ENCODE results near the gene LGR5.

Gene LGR5

DNA sequence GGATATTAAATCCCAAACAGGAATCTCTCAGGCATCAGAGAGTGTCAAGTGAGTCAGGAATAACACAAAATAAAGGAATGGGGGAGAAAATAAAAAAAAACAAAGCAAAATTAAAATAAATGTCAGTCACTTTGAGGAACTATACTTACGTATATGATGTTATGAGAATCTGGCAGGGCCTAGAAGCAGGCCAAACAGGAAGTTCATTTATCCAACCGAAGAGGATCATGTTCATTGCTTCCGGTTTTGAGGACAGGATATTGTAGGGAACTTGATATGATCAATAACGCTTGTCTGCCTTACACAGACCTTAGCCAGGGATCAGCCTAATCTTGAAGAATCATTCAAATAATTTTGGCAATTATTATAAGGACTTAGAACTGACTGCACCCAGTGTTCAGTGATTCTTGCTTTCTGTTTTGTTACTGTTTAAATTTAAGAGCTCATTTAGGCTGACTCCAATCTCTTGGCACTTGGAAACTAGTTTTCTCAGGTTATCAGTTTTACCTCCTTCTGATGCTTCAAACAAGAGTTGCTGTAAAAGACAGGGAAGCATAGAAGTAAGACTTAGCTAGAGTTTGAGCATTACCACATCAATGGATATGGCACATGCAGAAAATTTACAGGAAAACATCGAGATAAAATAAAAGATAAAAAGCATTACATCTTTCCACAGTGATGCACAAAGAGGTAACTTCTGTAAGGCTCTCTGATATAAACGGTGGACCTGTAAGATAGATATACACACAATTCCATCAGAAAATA is 170.6 kb downstream of the LGR5 start:
- peak in 1 of 2 experiments; percentile 27 for DNase-seq (ENCODE audit: low read depth in 1 of 2, low spot score in 1 of 2)
- peak overlapping the region; percentile 17 for H3K27ac ChIP-seq (replicated peaks)
- TF ChIP-seq, protein P1, sequence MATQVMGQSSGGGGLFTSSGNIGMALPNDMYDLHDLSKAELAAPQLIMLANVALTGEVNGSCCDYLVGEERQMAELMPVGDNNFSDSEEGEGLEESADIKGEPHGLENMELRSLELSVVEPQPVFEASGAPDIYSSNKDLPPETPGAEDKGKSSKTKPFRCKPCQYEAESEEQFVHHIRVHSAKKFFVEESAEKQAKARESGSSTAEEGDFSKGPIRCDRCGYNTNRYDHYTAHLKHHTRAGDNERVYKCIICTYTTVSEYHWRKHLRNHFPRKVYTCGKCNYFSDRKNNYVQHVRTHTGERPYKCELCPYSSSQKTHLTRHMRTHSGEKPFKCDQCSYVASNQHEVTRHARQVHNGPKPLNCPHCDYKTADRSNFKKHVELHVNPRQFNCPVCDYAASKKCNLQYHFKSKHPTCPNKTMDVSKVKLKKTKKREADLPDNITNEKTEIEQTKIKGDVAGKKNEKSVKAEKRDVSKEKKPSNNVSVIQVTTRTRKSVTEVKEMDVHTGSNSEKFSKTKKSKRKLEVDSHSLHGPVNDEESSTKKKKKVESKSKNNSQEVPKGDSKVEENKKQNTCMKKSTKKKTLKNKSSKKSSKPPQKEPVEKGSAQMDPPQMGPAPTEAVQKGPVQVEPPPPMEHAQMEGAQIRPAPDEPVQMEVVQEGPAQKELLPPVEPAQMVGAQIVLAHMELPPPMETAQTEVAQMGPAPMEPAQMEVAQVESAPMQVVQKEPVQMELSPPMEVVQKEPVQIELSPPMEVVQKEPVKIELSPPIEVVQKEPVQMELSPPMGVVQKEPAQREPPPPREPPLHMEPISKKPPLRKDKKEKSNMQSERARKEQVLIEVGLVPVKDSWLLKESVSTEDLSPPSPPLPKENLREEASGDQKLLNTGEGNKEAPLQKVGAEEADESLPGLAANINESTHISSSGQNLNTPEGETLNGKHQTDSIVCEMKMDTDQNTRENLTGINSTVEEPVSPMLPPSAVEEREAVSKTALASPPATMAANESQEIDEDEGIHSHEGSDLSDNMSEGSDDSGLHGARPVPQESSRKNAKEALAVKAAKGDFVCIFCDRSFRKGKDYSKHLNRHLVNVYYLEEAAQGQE (IDR thresholded peaks at IDR 0.05; ENCODE audit: insufficient replicate concordance, low read depth), result no peak
- TF ChIP-seq GABPA (IDR thresholded peaks at IDR 0.05; ENCODE audit: low read depth), result peak; percentile 68; the same call in 1 of the 2 replicates
- no peak overlapping the region for H3K4me3 ChIP-seq (replicated peaks; ENCODE audit: insufficient read depth, low read length)
- no peaks in the 10 kb centered on the region for H3K27me3 ChIP-seq (ENCODE audit: insufficient read depth, poor library complexity, severe bottlenecking)

DNA sequence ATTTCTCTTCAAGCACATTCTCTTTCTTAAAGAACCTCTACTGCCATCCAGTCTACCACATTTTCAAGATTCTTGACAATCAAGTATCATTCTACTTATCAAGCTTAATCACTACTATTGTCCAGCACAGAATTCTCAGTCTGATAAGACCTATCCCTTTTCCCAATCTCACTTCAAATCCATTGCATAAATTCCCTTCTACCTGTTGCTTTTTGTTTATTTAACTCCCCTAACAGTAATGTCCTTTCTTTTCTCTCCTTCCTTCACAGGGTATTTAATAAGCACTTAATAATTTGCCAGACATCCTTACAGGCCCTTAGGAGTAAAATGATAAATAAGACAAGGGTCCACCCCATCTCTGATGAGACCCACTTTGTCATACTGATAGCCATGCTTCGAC is 182.3 kb downstream of the LGR5 start:
- DNase-seq (ENCODE audit: low read depth in 1 of 2, low spot score in 1 of 2), result no peak
- no peak overlapping the region for H3K27ac ChIP-seq (replicated peaks)
- TF ChIP-seq SPI1 (IDR thresholded peaks at IDR 0.05; ENCODE audit: borderline replicate concordance, low read depth) (no peak), POLR2AphosphoS5 (IDR thresholded peaks at IDR 0.05; ENCODE audit: low read depth) (no peak), GABPA (IDR thresholded peaks at IDR 0.05; ENCODE audit: low read depth) (no peak)
- TF ChIP-seq, protein P2, sequence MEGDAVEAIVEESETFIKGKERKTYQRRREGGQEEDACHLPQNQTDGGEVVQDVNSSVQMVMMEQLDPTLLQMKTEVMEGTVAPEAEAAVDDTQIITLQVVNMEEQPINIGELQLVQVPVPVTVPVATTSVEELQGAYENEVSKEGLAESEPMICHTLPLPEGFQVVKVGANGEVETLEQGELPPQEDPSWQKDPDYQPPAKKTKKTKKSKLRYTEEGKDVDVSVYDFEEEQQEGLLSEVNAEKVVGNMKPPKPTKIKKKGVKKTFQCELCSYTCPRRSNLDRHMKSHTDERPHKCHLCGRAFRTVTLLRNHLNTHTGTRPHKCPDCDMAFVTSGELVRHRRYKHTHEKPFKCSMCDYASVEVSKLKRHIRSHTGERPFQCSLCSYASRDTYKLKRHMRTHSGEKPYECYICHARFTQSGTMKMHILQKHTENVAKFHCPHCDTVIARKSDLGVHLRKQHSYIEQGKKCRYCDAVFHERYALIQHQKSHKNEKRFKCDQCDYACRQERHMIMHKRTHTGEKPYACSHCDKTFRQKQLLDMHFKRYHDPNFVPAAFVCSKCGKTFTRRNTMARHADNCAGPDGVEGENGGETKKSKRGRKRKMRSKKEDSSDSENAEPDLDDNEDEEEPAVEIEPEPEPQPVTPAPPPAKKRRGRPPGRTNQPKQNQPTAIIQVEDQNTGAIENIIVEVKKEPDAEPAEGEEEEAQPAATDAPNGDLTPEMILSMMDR (IDR thresholded peaks at IDR 0.05; ENCODE audit: insufficient read depth, low read length), result no peak
- TF ChIP-seq, protein P1 (IDR thresholded peaks at IDR 0.05; ENCODE audit: insufficient replicate concordance, low read depth), result no peak
- no peaks in the 10 kb centered on the region for H3K27me3 ChIP-seq (ENCODE audit: insufficient read depth, poor library complexity, severe bottlenecking)
- H3K4me3 ChIP-seq (replicated peaks; ENCODE audit: insufficient read depth, low read length), result no peak overlapping the region

DNA sequence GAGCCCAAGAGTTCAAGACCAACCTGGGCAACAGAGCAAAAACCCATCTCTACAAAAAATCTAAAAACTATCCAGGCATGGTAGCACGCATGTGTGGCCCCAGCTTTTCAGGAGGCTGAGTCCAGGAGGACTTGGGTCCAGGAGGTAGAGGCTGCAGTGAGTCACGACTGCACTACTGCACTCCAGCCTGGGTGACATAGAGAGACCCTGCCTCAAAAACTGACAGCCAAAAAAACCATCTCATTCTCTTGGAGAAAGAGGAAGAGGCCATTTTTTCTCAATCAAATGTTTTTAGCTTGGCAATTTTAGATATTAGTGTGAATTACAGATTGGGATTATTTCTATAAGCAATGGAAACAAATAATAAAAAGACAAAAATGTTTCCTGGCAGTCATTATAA is 185.9 kb downstream of the LGR5 start:
- peak; percentile 29; the same call in 1 of the 2 replicates for TF ChIP-seq SPI1 (IDR thresholded peaks at IDR 0.05; ENCODE audit: borderline replicate concordance, low read depth)
- TF ChIP-seq, protein P2 (IDR thresholded peaks at IDR 0.05; ENCODE audit: insufficient read depth, low read length), result no peak
- no peak for DNase-seq (ENCODE audit: low read depth in 1 of 2, low spot score in 1 of 2)
- no peak overlapping the region for H3K27ac ChIP-seq (replicated peaks)
- H3K4me3 ChIP-seq (replicated peaks; ENCODE audit: insufficient read depth, low read length), result no peak overlapping the region
- no peaks in the 10 kb centered on the region for H3K27me3 ChIP-seq (ENCODE audit: insufficient read depth, poor library complexity, severe bottlenecking)

DNA sequence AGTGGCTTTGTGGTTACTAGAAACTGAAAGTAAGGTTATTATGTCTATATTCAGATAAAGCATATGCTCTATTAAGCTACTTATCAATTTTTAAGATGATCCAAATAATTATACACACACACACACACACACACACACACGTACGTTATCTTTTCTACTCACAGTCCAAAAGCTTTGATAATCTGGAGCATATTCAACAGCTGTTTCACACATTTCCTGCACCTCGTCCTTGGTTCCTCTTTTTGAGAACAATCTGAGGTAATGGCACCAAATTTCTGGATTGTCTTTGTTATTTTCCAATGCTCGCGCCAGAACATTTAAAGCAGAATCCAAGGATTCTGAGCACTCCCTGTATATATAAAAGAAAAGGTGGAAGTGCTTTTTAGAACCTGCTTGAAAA is 186.5 kb downstream of the LGR5 start:
- H3K4me3 ChIP-seq (replicated peaks; ENCODE audit: insufficient read depth, low read length), result no peak overlapping the region
- no peak for TF ChIP-seq GABPA (IDR thresholded peaks at IDR 0.05; ENCODE audit: low read depth)
- TF ChIP-seq, protein P2 (IDR thresholded peaks at IDR 0.05; ENCODE audit: insufficient read depth, low read length), result no peak
- TF ChIP-seq SPI1 (IDR thresholded peaks at IDR 0.05; ENCODE audit: borderline replicate concordance, low read depth), result peak; percentile 50; the same call in 1 of the 2 replicates
- TF ChIP-seq POLR2AphosphoS5 (IDR thresholded peaks at IDR 0.05; ENCODE audit: low read depth), result no peak; the same call in 1 of the 2 replicates
- TF ChIP-seq, protein P1 (IDR thresholded peaks at IDR 0.05; ENCODE audit: insufficient replicate concordance, low read depth), result no peak
- no peaks in the 10 kb centered on the region for H3K27me3 ChIP-seq (ENCODE audit: insufficient read depth, poor library complexity, severe bottlenecking)
- no peak overlapping the region for H3K27ac ChIP-seq (replicated peaks)
- peak; percentile 21 to 57 for DNase-seq (ENCODE audit: low read depth in 1 of 2, low spot score in 1 of 2)
